Fibroblast of villous mesenchyme (primary cell): ENCODE measurements around the gene RNF138. TPM values are rescaled to one million over a fixed set of nuclear protein-coding genes. Genes with fewer than 3 reads are reported as not detected.
"Not testable (repeated sequence)": the region's sequence is repeated elsewhere in the genome, so short reads cannot be mapped to it uniquely, and the experiment has no call there.

Source experiments
- DNase-seq: peaks from one replicate; pipeline ENCODE4 v3.0.0-alpha.2; 2010; ENCODE audit warnings: low read depth
- H3K4me3 ChIP-seq: 2 replicates; pipeline ENCODE4 v1.5.1; 2011; ENCODE audit warnings: low read depth, mild to moderate bottlenecking, low read length
- CTCF ChIP-seq: IDR thresholded peaks from 2 replicates; pipeline ENCODE4 v1.5.1; 2012; ENCODE audit warnings: low read depth, mild to moderate bottlenecking, low read length; ENCODE audit not compliant: insufficient read depth
- small RNA-seq: library from RNA; depleted of rRNA; stranded (forward); fragments of <200 nt; gene quantifications from one replicate; pipeline ENCODE3, GENCODE V24; 2012
- total RNA-seq: library from RNA; depleted of rRNA; stranded (reverse); fragments of >200 nt; gene quantifications from 2 replicates; pipeline ENCODE4 v1.2.3, GENCODE V29; 2012

The RNF138 gene
- total RNA-seq, 1 donor, result 35.4 TPM

GRCh38 chr18:32173654-32174053 lies 82.0 kb downstream of the RNF138 start:
- TF ChIP-seq CTCF, result no peak
- no peak for DNase-seq
- no peak overlapping the region for H3K4me3 ChIP-seq

GRCh38 chr18:32174719-32175118 lies 83.0 kb downstream of the RNF138 start:
- no peak for TF ChIP-seq CTCF
- no peak for DNase-seq
- H3K4me3 ChIP-seq, result no peak overlapping the region

GRCh38 chr18:32175265-32175664 lies 83.6 kb downstream of the RNF138 start:
- no peak for DNase-seq
- no peak for TF ChIP-seq CTCF
- H3K4me3 ChIP-seq, result no peak overlapping the region

- DNase-seq, H3K4me3 ChIP-seq: not testable (repeated sequence)
Measured at GRCh38 chr18:32176745-32177144, 85.1 kb downstream of the RNF138 start.

GRCh38 chr18:32177530-32177929 lies 85.9 kb downstream of the RNF138 start:
- TF ChIP-seq CTCF, result no peak
- DNase-seq, result no peak
- no peak overlapping the region for H3K4me3 ChIP-seq

Small RNA genes within 50 kb of the gene (small RNA-seq; reads per million reads assigned to genes)
- gene RNA5SP453, result not detected

Other genes starting within 250 kb of the RNF138 start
- 43.5 and 56.6 TPM in 2 replicates for gene TRAPPC8, start 148.7 kb upstream of the RNF138 start, total RNA-seq
- under 0.01 TPM in 2 replicates for gene RNF125, start 73.0 kb upstream of the RNF138 start, total RNA-seq
- gene MEP1B, start 98.2 kb downstream of the RNF138 start, total RNA-seq, result under 0.01 and 0.64 TPM in 2 replicates